ENCODE data around the gene ERICH6. TPM values are rescaled to one million over a fixed set of nuclear protein-coding genes. Genes with fewer than 3 reads are reported as not detected.

Gene ERICH6
- total and polyA plus RNA-seq, 2 experiments from 2014 or later, result 0.32 TPM; not detected in 1

DNA sequence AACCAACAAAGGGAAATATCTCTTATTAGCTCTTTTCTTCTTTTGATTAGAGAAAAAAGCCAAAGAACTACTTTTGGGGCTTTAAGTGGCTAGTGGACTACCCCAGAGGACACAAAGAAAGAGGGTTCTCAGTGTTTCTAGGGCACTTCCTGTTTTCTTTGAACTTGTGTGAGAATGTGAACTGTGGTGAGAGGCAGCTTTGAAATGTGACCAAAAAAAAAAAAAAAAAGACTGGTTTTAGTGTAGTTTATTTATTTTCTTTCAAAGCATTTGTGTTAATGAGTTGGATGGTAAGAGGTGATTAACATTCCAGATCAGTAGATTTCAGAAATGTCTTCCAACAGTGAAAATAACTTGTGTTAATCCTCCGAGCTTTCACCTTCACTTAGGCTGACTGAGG is 68.2 kb downstream of the ERICH6 start (continued):
- TF ChIP-seq, protein P1, sequence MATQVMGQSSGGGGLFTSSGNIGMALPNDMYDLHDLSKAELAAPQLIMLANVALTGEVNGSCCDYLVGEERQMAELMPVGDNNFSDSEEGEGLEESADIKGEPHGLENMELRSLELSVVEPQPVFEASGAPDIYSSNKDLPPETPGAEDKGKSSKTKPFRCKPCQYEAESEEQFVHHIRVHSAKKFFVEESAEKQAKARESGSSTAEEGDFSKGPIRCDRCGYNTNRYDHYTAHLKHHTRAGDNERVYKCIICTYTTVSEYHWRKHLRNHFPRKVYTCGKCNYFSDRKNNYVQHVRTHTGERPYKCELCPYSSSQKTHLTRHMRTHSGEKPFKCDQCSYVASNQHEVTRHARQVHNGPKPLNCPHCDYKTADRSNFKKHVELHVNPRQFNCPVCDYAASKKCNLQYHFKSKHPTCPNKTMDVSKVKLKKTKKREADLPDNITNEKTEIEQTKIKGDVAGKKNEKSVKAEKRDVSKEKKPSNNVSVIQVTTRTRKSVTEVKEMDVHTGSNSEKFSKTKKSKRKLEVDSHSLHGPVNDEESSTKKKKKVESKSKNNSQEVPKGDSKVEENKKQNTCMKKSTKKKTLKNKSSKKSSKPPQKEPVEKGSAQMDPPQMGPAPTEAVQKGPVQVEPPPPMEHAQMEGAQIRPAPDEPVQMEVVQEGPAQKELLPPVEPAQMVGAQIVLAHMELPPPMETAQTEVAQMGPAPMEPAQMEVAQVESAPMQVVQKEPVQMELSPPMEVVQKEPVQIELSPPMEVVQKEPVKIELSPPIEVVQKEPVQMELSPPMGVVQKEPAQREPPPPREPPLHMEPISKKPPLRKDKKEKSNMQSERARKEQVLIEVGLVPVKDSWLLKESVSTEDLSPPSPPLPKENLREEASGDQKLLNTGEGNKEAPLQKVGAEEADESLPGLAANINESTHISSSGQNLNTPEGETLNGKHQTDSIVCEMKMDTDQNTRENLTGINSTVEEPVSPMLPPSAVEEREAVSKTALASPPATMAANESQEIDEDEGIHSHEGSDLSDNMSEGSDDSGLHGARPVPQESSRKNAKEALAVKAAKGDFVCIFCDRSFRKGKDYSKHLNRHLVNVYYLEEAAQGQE (IDR thresholded peaks at IDR 0.05; ENCODE audit: unreplicated experiment), result no peak

DNA sequence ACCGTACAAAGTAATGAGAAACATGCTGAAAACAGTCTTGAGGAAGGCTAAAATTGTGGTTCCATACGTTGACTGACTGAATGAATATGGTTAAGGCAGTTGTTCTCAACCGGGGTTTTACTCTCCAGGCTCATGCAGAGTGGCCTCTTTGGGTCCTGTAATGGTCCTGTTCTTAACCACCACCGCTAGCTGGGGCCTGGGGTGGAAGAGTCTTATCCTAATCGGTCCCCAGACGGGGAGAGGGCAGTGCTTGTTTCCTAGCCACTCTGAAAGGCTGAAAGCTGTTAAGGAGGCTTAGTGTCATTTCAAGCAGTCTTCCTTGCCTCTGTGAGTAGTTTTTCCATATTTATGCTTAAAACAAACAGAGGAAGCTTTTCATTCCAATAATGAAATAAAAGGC is 68.6 kb downstream of the ERICH6 start:
- H3K36me3 ChIP-seq (ENCODE audit: insufficient read depth), result no peaks in the 10 kb centered on the region
- H3K4me2 ChIP-seq, result peak overlapping the region; percentile 5
- DNase-seq (ENCODE audit: low spot score) (no peak), ATAC-seq (peak; percentile 73)
- peaks cover 5% of the 10 kb centered on the region; the same call in 1 of the 3 replicates for H3K36me3 Mint-ChIP-seq (ENCODE audit: low read depth)
- no peaks in the 10 kb centered on the region for H3F3A ChIP-seq (replicated peaks; ENCODE audit: low read depth)
- no peak overlapping the region for H3K27ac Mint-ChIP-seq
- no peak overlapping the region for H3K4me3 Mint-ChIP-seq
- H3K4me1 ChIP-seq (ENCODE audit: insufficient read depth), result peaks cover 14% of the 10 kb centered on the region
- no peaks in the 10 kb centered on the region for H3K79me2 ChIP-seq (replicated peaks; ENCODE audit: insufficient read depth)
- no peak overlapping the region; the same call in 1 of the 2 replicates for H3K27ac ChIP-seq (ENCODE audit: low read depth)
- H3K4me1 Mint-ChIP-seq, result peaks cover 13% of the 10 kb centered on the region
- TF ChIP-seq ZNF114 (CRISPR knock-in tag; IDR thresholded peaks at IDR 0.05), result no peak
- TF ChIP-seq, protein P1 (IDR thresholded peaks at IDR 0.05; ENCODE audit: unreplicated experiment), result no peak
- no peak for TF ChIP-seq STAT1 (IDR thresholded peaks at IDR 0.05; ENCODE audit: unreplicated experiment)
- TF ChIP-seq POLR2AphosphoS5 (IDR thresholded peaks at IDR 0.05; ENCODE audit: low read depth), result no peak
- no peak for TF ChIP-seq ZNF331 (CRISPR knock-in tag; IDR thresholded peaks at IDR 0.05; ENCODE audit: low read depth)
- TF ChIP-seq, protein P2, sequence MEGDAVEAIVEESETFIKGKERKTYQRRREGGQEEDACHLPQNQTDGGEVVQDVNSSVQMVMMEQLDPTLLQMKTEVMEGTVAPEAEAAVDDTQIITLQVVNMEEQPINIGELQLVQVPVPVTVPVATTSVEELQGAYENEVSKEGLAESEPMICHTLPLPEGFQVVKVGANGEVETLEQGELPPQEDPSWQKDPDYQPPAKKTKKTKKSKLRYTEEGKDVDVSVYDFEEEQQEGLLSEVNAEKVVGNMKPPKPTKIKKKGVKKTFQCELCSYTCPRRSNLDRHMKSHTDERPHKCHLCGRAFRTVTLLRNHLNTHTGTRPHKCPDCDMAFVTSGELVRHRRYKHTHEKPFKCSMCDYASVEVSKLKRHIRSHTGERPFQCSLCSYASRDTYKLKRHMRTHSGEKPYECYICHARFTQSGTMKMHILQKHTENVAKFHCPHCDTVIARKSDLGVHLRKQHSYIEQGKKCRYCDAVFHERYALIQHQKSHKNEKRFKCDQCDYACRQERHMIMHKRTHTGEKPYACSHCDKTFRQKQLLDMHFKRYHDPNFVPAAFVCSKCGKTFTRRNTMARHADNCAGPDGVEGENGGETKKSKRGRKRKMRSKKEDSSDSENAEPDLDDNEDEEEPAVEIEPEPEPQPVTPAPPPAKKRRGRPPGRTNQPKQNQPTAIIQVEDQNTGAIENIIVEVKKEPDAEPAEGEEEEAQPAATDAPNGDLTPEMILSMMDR (conservative IDR thresholded peaks at IDR 0.05; ENCODE audit: low read depth in 2 of 2), result no peak
- TF ChIP-seq EZH2 (IDR thresholded peaks at IDR 0.05; ENCODE audit: low read depth, unreplicated experiment), result no peak
- H3K4me3 ChIP-seq, result no peak overlapping the region
- H3K27me3 Mint-ChIP-seq (ENCODE audit: insufficient read depth, low read depth, poor library complexity), result peaks cover 2% of the 10 kb centered on the region
- H3K9me2 ChIP-seq (ENCODE audit: insufficient read depth), result no peaks in the 10 kb centered on the region
- no peaks in the 10 kb centered on the region for H3K27me3 ChIP-seq (ENCODE audit: insufficient read depth)
- no peaks in the 10 kb centered on the region for H4K20me1 ChIP-seq (replicated peaks; ENCODE audit: insufficient read depth)
- H3K9me3 Mint-ChIP-seq, result no peaks in the 10 kb centered on the region
- no peak overlapping the region for H2AFZ ChIP-seq
